NCI-H1092 (cell line): ENCODE results near the gene ADH1B.
"Not testable (repeated sequence)": the region's sequence is repeated elsewhere in the genome, so short reads cannot be mapped to it uniquely, and the experiment has no call there.

Experiments used
- DNase-seq: peaks from one replicate; lab custom pipeline; 2025; lab: John Stamatoyannopoulos, UW

Gene ADH1B

DNA sequence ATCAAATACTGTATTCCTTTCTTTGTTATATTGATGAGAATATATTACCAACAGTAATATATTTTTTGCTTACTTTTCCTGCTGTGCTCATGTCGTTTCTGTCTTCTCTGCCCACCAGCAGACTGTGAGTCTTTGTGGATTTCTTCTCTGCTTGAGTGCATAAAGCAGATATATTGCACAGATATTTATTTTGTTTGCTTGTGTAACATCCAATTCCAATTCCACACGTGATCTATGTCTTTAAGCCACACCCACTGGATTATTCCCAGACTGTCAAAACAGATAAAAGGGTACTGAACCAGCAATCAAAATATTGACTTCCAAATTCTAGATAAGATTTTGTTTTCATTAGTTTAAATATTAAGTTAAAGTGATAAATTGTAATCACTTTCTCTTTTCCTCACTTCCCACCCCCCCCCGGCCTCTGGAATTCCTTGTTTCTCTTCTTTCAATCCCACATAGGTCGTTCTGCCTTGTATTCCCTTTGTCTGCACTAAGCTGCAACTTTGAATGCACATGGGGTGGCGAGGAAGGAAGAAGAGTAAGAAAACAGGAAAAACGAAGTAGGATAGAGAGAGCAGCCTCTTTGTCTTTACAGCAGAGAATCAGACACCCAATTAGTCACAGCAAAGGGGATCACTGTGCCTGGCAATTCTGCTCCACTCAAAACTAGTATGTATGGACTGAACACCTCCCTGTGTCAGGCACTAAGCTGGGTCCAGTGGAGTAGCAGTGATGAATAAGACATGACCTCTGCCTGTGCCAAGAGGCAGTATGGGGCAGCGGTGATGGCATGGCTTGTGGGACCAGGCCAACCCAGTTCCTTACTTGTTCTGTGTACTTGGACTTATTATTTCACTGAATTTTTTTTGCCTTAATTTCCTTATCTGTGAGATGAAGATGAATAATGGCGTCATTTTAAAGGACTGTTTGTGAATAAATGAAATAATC, at the start of gene ADH1B:
ADH1B (minus strand) TSS at position 161 of the 951 bp plus-strand sequence; CDS start at position 91, 70 bp downstream.
- no peak for DNase-seq

DNA sequence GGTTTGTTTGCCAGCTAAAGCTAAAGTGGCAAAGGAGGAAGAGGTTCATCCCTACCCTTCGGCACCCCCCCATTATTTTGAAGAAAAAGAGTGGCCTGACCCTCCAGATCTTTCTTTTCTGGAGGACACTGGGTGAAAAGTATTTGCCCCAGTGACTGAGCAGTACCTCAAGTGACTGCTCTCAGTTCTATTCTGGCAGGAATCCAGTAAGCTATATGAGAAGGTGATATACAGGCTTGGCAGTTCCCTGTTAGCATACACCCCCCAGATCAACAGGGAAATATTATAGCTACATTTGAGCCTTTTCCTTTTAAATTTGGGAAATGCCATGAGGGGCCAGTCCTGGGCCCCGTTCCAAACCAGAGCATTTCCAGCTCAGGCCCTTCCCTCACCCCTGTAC, 46.6 kb upstream of the ADH1B start:
- not testable (repeated sequence) for DNase-seq

DNA sequence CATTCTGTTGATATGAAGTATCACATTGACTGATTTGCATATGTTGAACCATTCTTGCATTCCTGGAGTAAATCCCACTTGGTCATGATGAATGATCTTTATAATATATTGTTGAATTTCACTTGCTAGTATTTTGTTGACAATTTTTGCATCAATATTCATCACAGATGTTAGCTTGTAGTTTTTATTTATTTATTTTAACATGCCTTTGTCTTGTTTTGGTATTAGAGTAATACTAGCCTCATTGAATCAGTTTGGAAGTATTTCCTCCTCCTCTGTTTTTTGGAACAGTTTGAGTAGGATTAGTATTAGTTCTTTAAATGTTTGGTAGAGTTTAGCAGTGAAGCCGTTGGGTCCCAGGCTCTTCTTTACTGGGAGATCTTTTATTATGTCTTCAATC, 45.3 kb upstream of the ADH1B start:
- no peak for DNase-seq

DNA sequence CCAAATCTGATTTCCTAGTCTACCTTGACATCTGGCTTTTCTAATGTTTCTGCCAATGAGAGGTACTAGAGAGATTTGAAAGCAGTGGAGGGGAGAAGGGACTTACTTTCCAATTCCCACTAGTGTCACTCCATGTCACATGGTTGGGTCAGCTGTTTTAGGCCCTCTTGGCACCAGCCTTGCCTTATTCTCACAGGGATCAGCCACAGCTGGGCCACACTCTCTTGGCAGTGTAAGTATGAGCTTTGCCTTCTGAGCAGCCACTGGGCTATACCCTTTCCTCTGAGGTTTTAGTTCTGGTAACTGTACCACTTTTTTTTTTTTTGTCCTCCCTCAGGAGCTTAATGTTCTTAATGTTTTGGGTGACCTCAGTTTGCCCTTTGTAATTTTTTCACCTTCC, 41.6 kb upstream of the ADH1B start:
- DNase-seq, result no peak

DNA sequence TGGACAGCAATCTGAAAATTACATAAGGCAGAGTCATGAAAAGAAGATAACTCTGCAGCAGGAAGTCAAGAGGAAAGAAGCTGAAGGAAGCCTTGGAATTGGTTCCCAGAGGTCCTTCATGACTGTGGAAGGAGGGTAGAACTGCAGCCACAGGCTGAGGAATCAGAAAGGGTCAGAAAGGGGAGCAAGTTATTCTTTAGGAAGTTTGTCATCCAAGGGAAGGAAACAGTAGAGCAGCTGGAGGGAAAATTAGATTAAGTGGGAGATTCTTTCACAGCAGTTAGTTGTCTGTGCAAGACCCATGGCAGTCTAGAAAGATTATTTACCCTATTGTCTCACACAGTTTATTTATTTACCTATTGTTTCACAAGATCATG, 40.7 kb upstream of the ADH1B start:
- no peak for DNase-seq

DNA sequence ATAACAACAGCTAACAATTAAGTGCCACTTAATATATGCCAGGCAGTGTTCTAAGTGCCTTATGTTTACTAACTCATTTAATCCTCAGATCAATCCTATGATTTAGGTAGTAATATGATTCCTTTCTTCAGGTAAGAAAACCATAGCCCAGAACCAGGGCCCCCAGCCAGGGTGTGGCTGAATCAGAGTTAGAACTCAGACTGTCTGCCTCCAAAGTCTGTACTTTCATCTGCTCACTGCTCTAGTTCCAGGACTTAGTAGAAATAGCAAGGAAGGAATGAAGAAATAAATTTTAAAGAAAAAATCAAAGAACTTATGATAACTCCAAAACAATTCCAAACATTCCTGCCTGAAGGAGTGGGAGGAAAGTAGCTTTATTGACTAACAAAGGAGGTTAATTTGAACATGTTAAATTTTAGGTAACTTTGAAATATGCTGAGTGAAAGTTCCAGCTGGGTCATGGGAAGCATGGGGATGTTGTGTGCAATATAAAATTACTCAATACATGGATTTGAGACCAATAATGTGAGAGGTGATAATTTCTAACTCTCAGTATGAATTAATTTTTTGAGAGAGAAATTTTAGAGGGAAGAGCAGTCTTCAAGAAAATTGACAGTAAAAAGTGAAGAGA, 40.2 kb upstream of the ADH1B start:
- DNase-seq, result no peak

DNA sequence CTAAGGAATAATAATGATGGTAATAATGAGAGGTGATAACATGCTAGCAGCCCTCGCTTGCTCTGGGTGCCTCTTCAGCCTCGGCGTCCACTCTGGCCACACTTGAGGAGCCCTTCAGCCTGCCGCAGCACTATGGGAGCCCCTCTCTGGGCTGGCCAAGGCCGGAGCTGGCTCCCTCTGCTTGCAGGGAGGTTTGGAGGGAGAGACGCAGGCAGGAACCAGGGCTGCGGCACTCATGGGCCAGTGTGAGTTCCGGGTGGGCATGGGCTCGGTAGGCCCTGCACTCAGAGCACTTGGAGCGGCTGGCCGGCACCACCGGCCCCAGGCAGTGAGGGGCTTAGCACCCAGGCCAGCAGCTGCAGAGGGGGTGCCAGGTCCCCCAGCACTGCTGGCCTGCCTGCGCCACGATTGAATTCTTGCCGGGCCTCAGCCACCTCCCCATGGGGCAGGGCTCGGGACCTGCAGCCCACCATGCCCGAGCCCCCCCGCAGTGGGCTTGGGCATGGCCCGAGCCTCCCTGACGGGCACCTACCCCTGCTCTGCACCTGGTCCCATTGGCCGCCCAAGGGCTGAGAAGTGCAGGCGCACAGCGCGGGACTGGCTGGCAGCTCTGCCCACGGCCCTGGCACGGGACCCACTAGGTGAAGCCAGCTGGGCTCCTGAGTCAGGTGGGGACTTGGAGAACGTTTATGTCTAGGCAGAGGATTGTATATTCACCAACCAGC, 38.4 kb upstream of the ADH1B start:
- no peak for DNase-seq

DNA sequence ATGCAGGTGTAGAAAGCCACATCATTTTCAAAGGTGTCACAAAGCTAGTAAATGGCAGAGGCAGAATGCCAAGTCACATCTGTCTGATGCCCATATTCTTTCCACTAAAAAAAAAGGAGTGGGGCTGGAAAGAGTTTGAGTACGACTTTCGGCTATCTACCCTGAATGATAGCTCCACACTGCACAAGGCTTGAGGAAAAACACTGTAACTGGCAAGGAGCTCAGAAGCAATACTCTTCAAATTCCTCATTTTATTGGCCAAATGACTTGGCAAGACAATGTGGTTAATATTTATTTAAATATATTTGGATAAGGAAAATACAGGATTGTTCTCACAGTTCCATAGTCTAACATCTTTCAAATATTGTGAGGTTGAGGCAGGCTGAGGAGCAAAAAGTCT, 36.7 kb upstream of the ADH1B start:
- DNase-seq, result no peak

DNA sequence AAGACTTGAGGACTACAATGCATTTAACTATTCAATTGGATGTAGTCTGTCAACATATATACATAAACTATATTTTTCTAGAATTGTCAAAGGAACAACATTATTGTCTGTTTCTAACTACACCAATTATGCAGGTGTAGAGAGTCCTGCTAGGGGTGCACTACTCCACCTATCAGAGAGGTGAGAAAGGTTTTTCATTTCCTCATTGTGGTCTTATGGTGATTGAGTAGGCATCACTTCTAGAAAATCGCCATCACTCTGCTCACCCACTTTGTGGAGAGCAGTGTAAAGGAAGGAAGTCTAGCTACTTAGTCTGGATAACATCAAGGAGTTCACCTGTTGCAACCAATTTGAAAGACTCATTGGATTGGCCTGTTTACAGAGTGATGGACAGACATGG, 35.8 kb upstream of the ADH1B start:
- DNase-seq, result no peak

DNA sequence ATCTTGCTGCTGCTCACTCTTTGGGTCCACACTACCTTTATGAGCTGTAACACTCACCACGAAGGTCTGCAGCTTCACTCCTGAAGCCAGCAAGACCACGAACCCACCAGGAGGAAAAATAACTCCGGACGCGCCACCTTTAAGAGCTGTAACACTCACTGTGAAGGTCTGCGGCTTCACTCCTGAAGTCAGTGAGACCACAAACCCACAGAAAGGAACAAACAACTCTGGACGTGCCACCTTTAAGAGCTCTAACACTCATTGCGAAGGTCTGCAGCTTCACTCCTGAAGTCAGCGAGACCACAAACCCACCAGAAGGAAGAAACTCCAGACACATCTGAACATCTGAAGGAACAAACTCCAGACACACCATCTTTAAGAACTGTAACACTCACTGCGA, 34.9 kb upstream of the ADH1B start:
- not testable (repeated sequence) for DNase-seq

DNA sequence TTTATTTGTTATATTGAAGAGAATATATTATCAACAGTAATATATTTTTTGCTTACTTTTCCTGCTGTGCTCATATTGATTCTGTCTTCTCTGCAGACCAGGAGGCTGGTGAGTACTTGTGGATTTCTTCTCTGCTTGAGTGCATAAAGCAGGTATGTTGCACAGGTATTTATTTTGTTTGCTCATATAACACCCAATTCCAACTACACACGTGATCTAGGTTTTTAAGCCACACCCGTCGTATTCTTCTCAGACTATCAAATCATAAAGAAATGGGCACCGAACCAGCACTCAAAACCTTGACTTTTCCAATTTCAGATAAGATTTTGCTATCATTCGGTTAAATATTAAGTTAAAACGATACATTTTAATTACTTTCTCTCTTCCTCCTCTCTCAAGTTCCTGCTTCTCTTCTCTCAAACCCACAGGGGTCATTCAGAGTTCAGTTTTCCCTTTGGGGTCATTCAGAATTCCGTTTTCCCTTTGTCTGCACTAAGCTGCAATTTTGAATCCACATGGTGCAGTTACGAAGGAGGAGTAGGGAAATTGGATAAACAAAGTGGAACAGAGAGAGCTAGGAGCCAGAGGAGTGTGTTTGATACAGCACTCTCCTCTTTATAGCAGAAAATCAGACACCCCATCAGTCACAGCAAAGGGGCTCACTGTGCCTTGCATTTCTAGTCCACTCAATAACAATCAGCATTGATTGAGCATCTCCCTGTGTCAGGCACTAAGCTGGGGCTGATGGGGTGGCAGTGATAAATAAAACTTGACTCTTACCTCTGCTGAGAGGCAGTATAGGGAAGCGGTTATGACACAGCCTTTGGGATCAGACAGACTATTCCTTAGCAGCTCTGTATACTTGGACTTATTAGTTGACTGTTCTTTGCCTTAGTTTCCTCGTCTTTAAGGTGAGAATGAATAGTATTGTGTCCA, 31.7 kb upstream of the ADH1B start, which contains the start of gene ADH1C:
ADH1C (minus strand) TSS at position 145 of the 936 bp plus-strand sequence; CDS start at position 74, 71 bp downstream.
- DNase-seq, result no peak

DNA sequence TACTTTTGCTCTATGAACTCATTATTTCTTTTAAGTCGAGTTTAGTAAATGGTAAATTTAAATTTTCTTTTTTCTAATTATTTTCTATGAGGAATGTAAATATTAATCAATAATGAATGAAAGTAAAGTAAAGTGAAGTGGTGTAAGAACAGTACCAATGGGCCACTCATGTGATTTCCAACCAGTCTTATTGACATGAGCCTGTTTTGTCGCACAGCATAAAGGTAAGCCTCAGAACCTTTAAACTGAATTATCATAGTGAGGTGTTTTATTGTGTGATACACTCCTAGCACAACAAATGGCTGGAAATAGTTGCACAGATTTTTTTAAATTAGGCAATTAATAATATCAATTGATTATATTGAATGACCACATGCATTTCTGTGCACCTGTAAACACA, 30.3 kb upstream of the ADH1B start:
- DNase-seq, result no peak

DNA sequence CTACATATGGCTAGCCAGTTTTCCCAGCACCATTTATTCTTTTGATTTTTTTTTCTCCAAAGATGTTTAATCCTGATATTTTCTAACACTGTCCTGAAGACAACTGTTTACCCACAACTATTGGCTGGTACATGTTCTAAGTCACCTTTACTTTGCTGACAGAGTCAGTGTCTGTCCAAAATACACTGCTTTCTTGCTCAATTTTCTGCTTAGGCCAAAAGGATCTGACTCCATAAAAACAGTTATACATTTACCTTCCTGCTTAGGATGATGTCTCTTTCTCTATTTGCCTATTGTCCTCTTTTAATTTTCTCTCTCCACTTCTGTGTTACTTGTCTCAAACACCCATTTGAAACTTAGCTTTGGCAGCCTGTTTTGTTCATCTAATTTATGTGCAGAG, 28.1 kb upstream of the ADH1B start:
- DNase-seq, result no peak

DNA sequence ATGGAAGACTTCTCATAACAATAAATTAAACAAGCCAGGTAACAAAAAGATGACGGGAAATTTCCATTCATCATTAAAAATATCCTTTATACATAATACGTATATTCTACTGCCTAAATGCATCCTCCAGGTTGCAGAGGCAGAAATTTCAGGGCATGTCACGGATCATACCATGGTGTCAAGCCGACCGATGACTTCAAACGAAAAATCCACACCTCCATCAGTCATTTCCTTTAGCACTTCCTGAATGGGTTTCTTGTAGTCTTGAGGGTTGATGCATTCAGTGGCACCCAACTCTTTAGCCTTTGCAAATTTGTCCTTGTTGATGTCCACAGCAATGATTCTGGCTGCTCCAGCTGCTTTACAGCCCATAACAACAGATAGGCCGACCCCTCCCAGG, 21.4 kb upstream of the ADH1B start:
- DNase-seq, result not testable (repeated sequence)

DNA sequence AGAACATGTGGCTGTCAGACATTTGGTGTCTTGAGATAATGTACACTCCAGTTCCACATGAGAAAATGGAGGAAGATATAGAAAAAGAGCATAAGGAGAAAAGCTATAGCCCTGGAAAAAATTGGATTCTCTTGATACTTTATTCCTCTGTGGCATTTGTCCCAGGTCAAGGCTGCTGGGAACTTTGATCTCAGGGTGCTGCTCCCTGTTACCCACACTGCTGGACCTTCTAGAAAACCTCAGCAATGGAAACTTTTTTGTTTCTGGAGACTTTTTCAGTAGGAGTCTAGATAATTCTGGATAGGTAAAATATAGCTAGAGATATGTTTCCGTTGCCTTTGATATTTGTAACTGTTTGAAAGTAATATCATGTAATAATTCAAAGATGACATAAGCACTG, 20.2 kb upstream of the ADH1B start:
- DNase-seq, result no peak

DNA sequence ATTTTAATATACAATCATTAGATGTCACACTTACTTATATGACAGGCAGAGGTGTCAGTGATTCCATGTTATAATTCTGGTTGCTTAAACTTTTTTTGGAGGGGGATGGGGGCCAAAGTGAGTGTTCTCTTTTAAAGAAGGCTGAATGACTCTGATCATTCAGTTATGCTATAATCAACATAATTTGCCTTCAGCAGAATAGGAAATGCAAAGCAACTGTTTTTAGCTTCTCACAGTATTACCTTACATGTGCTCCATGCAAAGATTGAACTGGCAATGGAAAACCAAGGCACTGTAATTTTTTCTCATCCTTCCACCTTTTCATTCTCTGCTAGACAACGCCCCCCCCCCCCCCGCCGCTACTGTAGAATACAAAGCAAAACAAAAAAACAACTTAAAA, 18.0 kb upstream of the ADH1B start:
- DNase-seq, result no peak

DNA sequence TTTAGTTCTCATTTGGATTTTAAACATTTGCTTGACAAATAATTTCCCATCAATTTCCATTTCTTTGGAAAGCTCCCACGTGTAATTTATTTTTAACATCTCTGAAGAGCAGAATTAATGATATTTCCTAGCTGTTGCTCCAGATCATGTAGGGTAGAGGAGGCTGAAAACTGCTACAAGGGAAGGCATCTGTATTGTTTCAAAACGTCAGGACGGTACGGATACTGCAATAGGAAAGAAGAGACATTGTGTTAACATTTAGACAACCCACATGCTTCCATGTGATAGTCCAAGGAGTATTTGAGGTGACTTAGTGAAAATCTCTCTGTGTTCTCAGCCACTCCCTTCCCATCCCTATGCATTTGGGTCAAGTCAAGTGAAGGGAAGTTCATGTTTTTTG, 15.4 kb upstream of the ADH1B start:
- DNase-seq, result no peak

DNA sequence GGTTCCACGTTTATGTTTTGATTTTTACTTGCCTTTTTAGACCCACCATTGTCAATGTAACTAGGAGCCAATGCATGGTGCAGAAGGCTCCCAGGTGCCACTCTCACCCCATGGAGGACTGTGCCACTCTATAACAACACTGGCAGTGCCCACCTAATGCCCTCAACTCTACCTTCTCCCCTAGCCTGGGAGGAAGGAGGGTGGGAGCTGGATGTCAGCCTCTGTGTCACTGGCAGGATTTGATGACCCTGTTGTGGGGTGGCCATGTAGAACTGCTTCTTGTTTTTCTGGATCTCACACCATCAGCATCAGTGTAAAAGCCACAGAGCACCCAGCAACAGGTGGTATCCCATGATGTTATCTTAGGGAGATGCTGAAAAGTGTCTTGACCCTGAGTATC, 13.7 kb upstream of the ADH1B start:
- DNase-seq, result no peak

DNA sequence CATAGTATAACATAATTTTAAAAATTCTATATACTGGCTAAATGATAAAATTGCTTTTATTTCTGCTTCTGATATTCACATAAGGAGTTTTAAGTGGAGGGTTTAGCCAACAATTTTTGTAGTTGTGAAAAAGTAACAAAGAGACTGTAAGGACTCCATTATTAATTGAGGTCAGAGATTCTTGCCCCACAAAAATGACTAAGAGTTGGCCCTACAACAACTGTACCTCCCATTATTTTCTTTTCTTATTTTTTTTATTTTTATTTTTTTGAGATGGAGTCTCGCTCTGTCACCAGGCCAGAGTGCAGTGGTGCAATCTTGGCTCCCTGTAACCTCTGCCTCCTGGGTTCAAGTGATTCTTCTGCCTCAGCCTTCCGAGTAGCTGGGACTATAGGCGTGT, 9.4 kb upstream of the ADH1B start:
- DNase-seq, result no peak

DNA sequence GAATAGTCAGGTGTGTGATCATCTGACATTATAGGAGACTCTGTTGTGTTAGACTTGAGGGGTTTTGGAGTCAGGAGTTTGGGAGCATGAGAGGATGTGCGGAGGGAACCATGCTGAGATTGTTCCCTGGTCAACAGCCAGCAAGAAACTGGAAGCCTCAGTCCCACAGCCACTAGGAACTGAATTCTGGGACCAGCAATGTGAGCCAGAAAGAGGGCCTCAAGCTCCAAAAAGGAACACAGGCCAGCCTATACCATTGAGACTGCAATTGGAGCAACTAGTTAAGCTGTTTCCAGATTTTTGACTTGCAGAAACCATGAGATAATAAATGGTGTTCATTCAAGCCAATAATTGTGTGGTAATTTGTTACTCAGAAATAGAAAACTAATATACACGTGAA, 8.7 kb upstream of the ADH1B start:
- no peak for DNase-seq

DNA sequence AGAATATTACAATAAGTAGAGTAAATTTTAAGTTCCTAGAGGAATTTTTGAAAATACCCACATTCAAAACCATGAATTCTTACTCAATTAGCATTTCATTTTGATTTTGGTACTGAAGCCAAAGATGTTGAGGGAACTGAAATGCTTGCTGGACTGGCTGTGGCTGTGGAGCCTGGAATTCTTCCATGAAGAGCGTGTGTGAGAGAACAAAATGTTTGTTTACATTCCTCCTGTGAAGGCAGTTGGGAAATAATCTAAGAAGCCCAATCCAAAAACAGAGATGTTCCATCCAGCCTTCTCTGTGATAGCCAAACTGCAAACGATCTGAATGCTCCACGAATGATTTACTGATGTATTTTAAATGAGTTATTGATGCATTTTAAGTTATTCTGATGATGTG, 3.8 kb upstream of the ADH1B start:
- no peak for DNase-seq

DNA sequence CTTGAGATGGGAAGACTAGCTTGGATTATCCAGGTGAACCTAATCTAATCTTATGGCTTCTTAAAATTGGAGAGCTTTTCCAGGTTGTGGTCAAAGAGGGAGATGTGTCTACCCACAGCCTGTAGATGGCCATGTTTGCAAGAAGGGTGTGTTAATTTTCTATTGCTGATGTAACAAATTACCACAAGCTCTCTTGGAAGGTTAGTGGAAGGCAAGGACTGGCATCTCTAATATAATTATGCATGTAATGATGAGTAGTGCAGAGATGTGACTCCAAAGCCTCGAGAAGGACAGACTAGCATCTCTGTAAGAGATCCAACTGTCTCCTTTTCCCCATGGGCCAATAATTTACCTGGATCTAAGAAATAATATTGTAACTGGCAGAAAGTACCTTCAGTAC, 3.2 kb upstream of the ADH1B start:
- no peak for DNase-seq
